Panc1 (cell line): Measurements from ENCODE around the gene UCP2.

Experiments
- CTCF ChIP-seq: fragments of 450-650 bp; IDR thresholded peaks from 2 replicates; pipeline ENCODE4 v1.5.1; 2017; ENCODE audit warnings: mild to moderate bottlenecking
- POLR2AphosphoS5 ChIP-seq: IDR thresholded peaks from 2 replicates; pipeline ENCODE4 v1.6.1; 2012; ENCODE audit warnings: mild to moderate bottlenecking, low read depth, low read length, moderate library complexity
- REST ChIP-seq, 2 experiments: IDR thresholded peaks; 2 replicates each; pipeline ENCODE4 v1.6.1; 2011 to 2012; ENCODE audit warnings: low read depth in 2 of 2, control low read depth in 1 of 2, low read length in 1 of 2, mild to moderate bottlenecking in 1 of 2, moderate library complexity in 1 of 2; ENCODE audit not compliant: insufficient read depth in 1 of 2
- SIN3A ChIP-seq: IDR thresholded peaks from 2 replicates; pipeline ENCODE4 v1.6.1; 2012; ENCODE audit warnings: low read depth, mild to moderate bottlenecking, low read length, moderate library complexity, borderline replicate concordance; ENCODE audit not compliant: insufficient read depth
- TCF7L2 ChIP-seq: IDR thresholded peaks from 2 replicates; pipeline ENCODE4 v1.6.1; 2011; ENCODE audit warnings: mild to moderate bottlenecking, low read depth, low read length, inconsistent platforms

DNA sequence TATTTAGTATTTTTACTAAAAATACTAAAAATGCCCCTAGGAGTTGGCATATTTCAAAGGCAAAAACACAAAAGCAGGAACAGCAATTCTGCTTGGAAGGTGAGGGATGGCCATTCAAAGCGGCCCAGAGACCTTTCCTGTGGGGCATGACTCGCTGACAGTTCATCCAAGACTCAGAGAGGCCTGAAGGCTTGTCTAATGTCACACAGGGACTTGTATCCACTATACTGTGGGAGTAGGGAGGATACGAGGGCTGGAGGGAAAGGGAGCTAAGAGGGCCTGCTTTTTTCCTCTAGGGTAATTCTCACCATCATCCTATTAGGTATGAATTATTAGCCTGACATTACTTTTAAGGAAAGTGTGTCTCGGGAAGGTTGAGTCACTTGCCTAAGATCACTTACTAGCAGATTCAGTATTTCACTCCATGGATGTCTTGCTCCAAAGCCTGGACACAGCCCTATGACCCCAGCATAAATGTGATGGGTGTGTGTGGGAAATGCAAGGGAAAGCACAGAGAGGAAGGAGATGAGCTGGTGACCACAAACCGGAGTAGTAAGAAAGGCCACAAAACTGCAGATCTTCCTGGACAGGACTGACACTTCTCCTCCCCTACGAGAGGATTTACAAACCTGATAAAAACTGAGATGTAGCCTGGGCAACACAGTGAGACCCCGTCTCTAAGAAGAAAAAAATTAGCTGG is 43.0 kb upstream of the UCP2 start:
- TF ChIP-seq CTCF (no peak), POLR2AphosphoS5 (no peak), SIN3A (no peak), REST (IDR thresholded peaks at IDR 0.05; ENCODE audit: insufficient read depth in 1 of 2, low read depth in 2 of 2, low read length in 1 of 2) (no peak), TCF7L2 (no peak)
